Peyer's patch (tissue), 4 donors: ENCODE results near the gene LGALS7.

Experiments used
- CTCF ChIP-seq, 6 experiments: fragments of 450-650 bp in 4 of 6; fragments of 200-600 bp in 2 of 6; sonication (generic) in 1 of 6; IDR thresholded peaks; one replicate each; pipeline ENCODE4 v1.5.1; 2017 to 2019; ENCODE audit warnings: antibody characterized with exemption in 6 of 6, mild to moderate bottlenecking in 3 of 6, moderate library complexity in 1 of 6
- POLR2A ChIP-seq, 2 donors: fragments of 450-650 bp; IDR thresholded peaks; one replicate each; pipeline ENCODE4 v1.5.1; 2017; ENCODE audit warnings: antibody characterized with exemption in 2 of 2, mild to moderate bottlenecking in 2 of 2, moderate library complexity in 2 of 2

GRCh38 chr19:38730731-38731589 lies 42.4 kb downstream of the LGALS7 start:
- TF ChIP-seq CTCF (IDR thresholded peaks at IDR 0.05) (no peak), POLR2A (IDR thresholded peaks at IDR 0.05) (peak in 1 of 2 donors; percentile 13)
